Measurements from ENCODE around the gene HNRNPU. TPM values are rescaled to one million over a fixed set of nuclear protein-coding genes. Genes with fewer than 3 reads are reported as not detected.

Gene HNRNPU
- total and polyA plus RNA-seq, 2 of the 13 experiments (the other 11 are each of a cell fraction or from before 2014, with no cell fraction given): 101 to 508 TPM

DNA sequence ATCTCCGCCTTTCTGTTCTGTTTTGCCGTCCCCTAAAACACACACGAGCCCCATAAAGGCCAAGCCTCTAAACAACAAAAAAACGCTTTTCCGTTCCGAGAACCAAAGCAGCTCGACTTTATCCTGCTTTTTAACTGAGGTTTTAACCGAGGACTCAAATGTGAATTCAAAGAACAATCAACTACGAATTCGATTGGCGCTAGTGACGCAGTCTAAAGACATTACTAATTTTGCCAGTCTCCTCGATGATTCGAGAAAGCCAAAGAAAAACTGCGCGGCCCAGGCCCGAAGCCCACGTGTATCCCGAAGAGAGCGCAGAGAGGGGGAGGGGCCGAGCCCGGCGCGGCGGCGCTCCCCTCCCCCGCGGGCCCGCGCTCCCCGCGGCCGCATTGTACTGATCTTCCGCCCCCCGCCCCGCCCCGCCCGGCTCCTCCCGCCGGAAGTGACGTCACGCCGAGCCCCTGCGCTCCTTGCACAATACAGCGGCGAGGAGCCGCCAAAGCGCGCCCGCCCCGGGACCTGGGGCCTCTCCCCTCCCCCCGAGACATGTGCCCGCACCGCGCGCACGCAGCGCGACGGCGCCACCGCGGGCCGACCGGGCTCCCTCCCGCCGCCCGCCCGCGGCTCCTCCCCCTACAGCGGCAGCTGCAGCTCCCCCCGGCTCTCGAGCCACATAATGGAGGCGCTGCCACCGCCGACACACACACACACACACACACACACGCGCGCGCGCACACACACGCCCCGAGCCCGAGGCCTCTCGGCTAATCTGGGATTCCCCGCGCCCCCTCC is 1.4 kb downstream of the HNRNPU start (continued):
- no peak; the same call in 1 of the 2 replicates for TF ChIP-seq ZNF614 (CRISPR knock-in tag; IDR thresholded peaks at IDR 0.05; ENCODE audit: borderline replicate concordance)
- TF ChIP-seq DPF2 (CRISPR knock-in tag; IDR thresholded peaks at IDR 0.05; ENCODE audit: borderline replicate concordance, low read depth): no peak
- TF ChIP-seq, protein P1, sequence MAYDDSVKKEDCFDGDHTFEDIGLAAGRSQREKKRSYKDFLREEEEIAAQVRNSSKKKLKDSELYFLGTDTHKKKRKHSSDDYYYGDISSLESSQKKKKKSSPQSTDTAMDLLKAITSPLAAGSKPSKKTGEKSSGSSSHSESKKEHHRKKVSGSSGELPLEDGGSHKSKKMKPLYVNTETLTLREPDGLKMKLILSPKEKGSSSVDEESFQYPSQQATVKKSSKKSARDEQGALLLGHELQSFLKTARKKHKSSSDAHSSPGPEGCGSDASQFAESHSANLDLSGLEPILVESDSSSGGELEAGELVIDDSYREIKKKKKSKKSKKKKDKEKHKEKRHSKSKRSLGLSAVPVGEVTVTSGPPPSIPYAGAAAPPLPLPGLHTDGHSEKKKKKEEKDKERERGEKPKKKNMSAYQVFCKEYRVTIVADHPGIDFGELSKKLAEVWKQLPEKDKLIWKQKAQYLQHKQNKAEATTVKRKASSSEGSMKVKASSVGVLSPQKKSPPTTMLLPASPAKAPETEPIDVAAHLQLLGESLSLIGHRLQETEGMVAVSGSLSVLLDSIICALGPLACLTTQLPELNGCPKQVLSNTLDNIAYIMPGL (CRISPR knock-in tag; IDR thresholded peaks at IDR 0.05; ENCODE audit: borderline replicate concordance in 1 of 2, low read depth in 1 of 2): no peak
- no peak for TF ChIP-seq ZNF83 (CRISPR knock-in tag; IDR thresholded peaks at IDR 0.05; ENCODE audit: borderline replicate concordance)
- no peak for TF ChIP-seq ZNF879 (CRISPR knock-in tag; IDR thresholded peaks at IDR 0.05)
- TF ChIP-seq ZNF883 (CRISPR knock-in tag; IDR thresholded peaks at IDR 0.05; ENCODE audit: not compliant biosample characterization): peak; percentile 4
- TF ChIP-seq, protein P2, sequence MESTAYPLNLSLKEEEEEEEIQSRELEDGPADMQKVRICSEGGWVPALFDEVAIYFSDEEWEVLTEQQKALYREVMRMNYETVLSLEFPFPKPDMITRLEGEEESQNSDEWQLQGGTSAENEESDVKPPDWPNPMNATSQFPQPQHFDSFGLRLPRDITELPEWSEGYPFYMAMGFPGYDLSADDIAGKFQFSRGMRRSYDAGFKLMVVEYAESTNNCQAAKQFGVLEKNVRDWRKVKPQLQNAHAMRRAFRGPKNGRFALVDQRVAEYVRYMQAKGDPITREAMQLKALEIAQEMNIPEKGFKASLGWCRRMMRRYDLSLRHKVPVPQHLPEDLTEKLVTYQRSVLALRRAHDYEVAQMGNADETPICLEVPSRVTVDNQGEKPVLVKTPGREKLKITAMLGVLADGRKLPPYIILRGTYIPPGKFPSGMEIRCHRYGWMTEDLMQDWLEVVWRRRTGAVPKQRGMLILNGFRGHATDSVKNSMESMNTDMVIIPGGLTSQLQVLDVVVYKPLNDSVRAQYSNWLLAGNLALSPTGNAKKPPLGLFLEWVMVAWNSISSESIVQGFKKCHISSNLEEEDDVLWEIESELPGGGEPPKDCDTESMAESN (CRISPR knock-in tag; conservative IDR thresholded peaks at IDR 0.05): peak; percentile 69; the same call in 1 of the 2 replicates
- TF ChIP-seq WIZ (CRISPR knock-in tag; IDR thresholded peaks at IDR 0.05): no peak
- TF ChIP-seq FOXP1 (IDR thresholded peaks at IDR 0.05): no peak
- no peak for TF ChIP-seq FOXP1 (CRISPR knock-in tag; IDR thresholded peaks at IDR 0.05)
- TF ChIP-seq ZBTB7A (CRISPR knock-in tag; IDR thresholded peaks at IDR 0.05): no peak
- peak; percentile 19; the same call in 1 of the 2 replicates for TF ChIP-seq SAFB2 (CRISPR knock-in tag; IDR thresholded peaks at IDR 0.05; ENCODE audit: borderline replicate concordance, low read depth)
- no peak for TF ChIP-seq ZNF747 (CRISPR knock-in tag; IDR thresholded peaks at IDR 0.05; ENCODE audit: borderline replicate concordance)
- TF ChIP-seq MIER3 (CRISPR knock-in tag; IDR thresholded peaks at IDR 0.05; ENCODE audit: borderline replicate concordance): no peak
- TF ChIP-seq, protein P3, sequence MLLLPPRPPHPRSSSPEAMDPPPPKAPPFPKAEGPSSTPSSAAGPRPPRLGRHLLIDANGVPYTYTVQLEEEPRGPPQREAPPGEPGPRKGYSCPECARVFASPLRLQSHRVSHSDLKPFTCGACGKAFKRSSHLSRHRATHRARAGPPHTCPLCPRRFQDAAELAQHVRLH (CRISPR knock-in tag; IDR thresholded peaks at IDR 0.05; ENCODE audit: borderline replicate concordance, low read depth): no peak
- TF ChIP-seq ZMYM4 (CRISPR knock-in tag; IDR thresholded peaks at IDR 0.05): peak; percentile 62; the same call in 1 of the 2 replicates
- TF ChIP-seq, protein P4, sequence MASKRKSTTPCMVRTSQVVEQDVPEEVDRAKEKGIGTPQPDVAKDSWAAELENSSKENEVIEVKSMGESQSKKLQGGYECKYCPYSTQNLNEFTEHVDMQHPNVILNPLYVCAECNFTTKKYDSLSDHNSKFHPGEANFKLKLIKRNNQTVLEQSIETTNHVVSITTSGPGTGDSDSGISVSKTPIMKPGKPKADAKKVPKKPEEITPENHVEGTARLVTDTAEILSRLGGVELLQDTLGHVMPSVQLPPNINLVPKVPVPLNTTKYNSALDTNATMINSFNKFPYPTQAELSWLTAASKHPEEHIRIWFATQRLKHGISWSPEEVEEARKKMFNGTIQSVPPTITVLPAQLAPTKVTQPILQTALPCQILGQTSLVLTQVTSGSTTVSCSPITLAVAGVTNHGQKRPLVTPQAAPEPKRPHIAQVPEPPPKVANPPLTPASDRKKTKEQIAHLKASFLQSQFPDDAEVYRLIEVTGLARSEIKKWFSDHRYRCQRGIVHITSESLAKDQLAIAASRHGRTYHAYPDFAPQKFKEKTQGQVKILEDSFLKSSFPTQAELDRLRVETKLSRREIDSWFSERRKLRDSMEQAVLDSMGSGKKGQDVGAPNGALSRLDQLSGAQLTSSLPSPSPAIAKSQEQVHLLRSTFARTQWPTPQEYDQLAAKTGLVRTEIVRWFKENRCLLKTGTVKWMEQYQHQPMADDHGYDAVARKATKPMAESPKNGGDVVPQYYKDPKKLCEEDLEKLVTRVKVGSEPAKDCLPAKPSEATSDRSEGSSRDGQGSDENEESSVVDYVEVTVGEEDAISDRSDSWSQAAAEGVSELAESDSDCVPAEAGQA (IDR thresholded peaks at IDR 0.05; ENCODE audit: low read depth): no peak
- TF ChIP-seq, protein P4 (CRISPR knock-in tag; IDR thresholded peaks at IDR 0.05; ENCODE audit: borderline replicate concordance): 0 out of 2 replicates have a peak, but pooled peaks have one; percentile 16

Data from HepG2 (cell line).